CMK (cell line): ENCODE results near the gene RGPD4.
"Not testable (repeated sequence)": the region's sequence is repeated elsewhere in the genome, so short reads cannot be mapped to it uniquely, and the experiment has no call there.

Source experiments
- DNase-seq: peaks from one replicate; pipeline ENCODE4 v3.0.0-alpha.2; 2010; ENCODE audit warnings: low read depth

Gene RGPD4

GRCh38 chr2:107826749-107827148 lies at the start of gene RGPD4:
RGPD4 (plus strand) TSS chr2:107826892; CDS start chr2:107827014, 122 bp downstream.
- not testable (repeated sequence) for DNase-seq

- DNase-seq, result no peak
Measured at GRCh38 chr2:107777974-107778373, 48.7 kb upstream of the RGPD4 start.

GRCh38 chr2:107785756-107786155 lies 40.9 kb upstream of the RGPD4 start:
- no peak for DNase-seq

- no peak for DNase-seq
Measured at GRCh38 chr2:107790837-107791236, 35.9 kb upstream of the RGPD4 start.

GRCh38 chr2:107801498-107801897 lies 25.2 kb upstream of the RGPD4 start:
- DNase-seq, result no peak

GRCh38 chr2:107804608-107805498 lies 21.8 kb upstream of the RGPD4 start:
- no peak for DNase-seq

- DNase-seq, result no peak
Measured at GRCh38 chr2:107806901-107807300, 19.8 kb upstream of the RGPD4 start.

GRCh38 chr2:107807988-107808387 lies 18.7 kb upstream of the RGPD4 start:
- no peak for DNase-seq

- DNase-seq, result no peak
Measured at GRCh38 chr2:107808959-107809358, 17.7 kb upstream of the RGPD4 start.

- no peak for DNase-seq
Measured at GRCh38 chr2:107809835-107810234, 16.9 kb upstream of the RGPD4 start.

- DNase-seq, result no peak
Measured at GRCh38 chr2:107810734-107811133, 16.0 kb upstream of the RGPD4 start.

- no peak for DNase-seq
Measured at GRCh38 chr2:107811411-107811810, 15.3 kb upstream of the RGPD4 start.

- DNase-seq, result no peak
Measured at GRCh38 chr2:107812006-107812405, 14.7 kb upstream of the RGPD4 start.

- no peak for DNase-seq
Measured at GRCh38 chr2:107817378-107817777, 9.3 kb upstream of the RGPD4 start.

- DNase-seq, result no peak
Measured at GRCh38 chr2:107822302-107822701, 4.4 kb upstream of the RGPD4 start.

- no peak for DNase-seq
Measured at GRCh38 chr2:107824451-107825205, 2.1 kb upstream of the RGPD4 start.

- no peak for DNase-seq
Measured at GRCh38 chr2:107825206-107825563, 1.5 kb upstream of the RGPD4 start.

GRCh38 chr2:107829514-107829913 lies 2.8 kb downstream of the RGPD4 start:
- DNase-seq, result not testable (repeated sequence)

- not testable (repeated sequence) for DNase-seq
Measured at GRCh38 chr2:107833152-107833551, 6.5 kb downstream of the RGPD4 start.

- not testable (repeated sequence) for DNase-seq
Measured at GRCh38 chr2:107833618-107834017, 6.9 kb downstream of the RGPD4 start.

- not testable (repeated sequence) for DNase-seq
Measured at GRCh38 chr2:107916121-107916520, 89.4 kb downstream of the RGPD4 start.

- not testable (repeated sequence) for DNase-seq
Measured at GRCh38 chr2:107916696-107917370, 90.1 kb downstream of the RGPD4 start.
